ENCODE measurements around the gene RETN. TPM values are rescaled to one million over a fixed set of nuclear protein-coding genes. Genes with fewer than 3 reads are reported as not detected.

RETN gene
- total RNA-seq, 1 donor from 2014 or later: 1.7 TPM

DNA sequence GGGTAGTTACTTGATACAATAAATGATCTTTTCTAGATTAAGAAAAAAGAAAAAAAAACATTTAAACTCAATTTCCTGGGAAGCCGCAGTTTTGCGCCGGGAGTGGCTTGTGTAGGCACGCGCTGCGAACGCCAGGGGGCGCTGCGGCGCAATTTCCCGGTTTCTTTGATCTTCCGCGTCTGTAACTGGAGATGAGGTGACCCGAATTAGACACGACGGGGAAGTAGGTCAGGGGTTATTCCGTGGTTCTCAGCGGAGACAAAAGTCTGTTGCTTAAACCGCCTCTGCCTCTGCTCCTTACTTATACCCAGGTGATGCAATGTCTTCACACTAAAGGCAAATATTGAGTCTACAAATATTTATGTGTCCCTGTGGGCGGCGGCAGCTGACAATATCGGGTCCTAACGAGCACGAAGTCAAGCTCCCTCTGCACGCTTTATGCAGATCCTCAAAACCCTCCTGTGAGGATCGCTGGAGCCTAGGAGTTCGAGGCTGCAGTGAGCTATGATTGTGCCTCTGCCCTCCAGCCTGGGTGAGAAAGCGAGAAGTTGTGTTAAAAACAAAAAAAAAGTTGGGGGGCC lies 16.7 kb upstream of the RETN start:
- no peaks in the 10 kb centered on the region for H3K36me3 ChIP-seq (ENCODE audit: control insufficient read depth, insufficient read depth, low read length)
- peak; percentile 19 for DNase-seq (ENCODE audit: low read depth)
- H3K4me3 ChIP-seq (ENCODE audit: low read depth, low read length): no peak overlapping the region
- peak; percentile 95 for TF ChIP-seq CTCF (IDR thresholded peaks at IDR 0.05; ENCODE audit: insufficient read depth, low read length, poor library complexity, severe bottlenecking)
- peaks cover 5% of the 10 kb centered on the region for H3K27me3 ChIP-seq (ENCODE audit: control insufficient read depth, insufficient read depth, low read length)

GRCh38 chr19:7654401-7654800 lies 14.4 kb upstream of the RETN start:
- no peak for TF ChIP-seq CTCF (IDR thresholded peaks at IDR 0.05; ENCODE audit: insufficient read depth, low read length, poor library complexity, severe bottlenecking)
- Histone ChIP-seq H3K4me3 (ENCODE audit: low read depth, low read length) (no peak overlapping the region), H3K27me3 (ENCODE audit: control insufficient read depth, insufficient read depth, low read length) (peaks cover 8% of the 10 kb centered on the region), H3K36me3 (ENCODE audit: control insufficient read depth, insufficient read depth, low read length) (no peaks in the 10 kb centered on the region)
- no peak for DNase-seq (ENCODE audit: low read depth)

DNA sequence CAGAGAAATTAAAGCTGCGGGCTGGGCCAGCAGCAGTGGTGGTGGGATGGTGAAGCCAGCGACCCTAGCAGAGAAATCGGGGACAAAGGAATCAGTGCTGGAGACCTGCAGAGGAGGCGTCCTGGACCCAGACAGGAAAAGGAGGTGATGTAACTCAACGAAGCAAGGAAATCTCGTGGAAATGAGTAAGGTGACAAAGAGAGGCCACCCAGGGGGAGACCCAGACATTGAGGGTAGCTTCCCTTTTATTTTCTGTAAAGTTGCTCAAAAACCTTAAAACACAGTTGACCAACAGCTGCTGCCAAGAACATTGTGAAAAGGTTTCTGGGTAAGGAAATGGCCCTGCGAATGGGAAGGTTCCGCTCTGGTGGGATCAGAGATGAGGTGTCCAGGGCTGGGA lies 13.3 kb upstream of the RETN start:
- no peak overlapping the region for H3K4me3 ChIP-seq (ENCODE audit: low read depth, low read length)
- TF ChIP-seq CTCF (IDR thresholded peaks at IDR 0.05; ENCODE audit: insufficient read depth, low read length, poor library complexity, severe bottlenecking): no peak
- DNase-seq (ENCODE audit: low read depth): no peak
- H3K27me3 ChIP-seq (ENCODE audit: control insufficient read depth, insufficient read depth, low read length): peaks cover 8% of the 10 kb centered on the region
- no peaks in the 10 kb centered on the region for H3K36me3 ChIP-seq (ENCODE audit: control insufficient read depth, insufficient read depth, low read length)

- H3K27me3 ChIP-seq (ENCODE audit: control insufficient read depth, insufficient read depth, low read length): peaks cover 5% of the 10 kb centered on the region
- no peak for DNase-seq (ENCODE audit: low read depth)
- TF ChIP-seq CTCF (IDR thresholded peaks at IDR 0.05; ENCODE audit: insufficient read depth, low read length, poor library complexity, severe bottlenecking): no peak
- no peaks in the 10 kb centered on the region for H3K36me3 ChIP-seq (ENCODE audit: control insufficient read depth, insufficient read depth, low read length)
- H3K4me3 ChIP-seq (ENCODE audit: low read depth, low read length): no peak overlapping the region
These were observed 11.6 kb upstream of the RETN start for GRCh38 chr19:7657131-7657751.

DNA sequence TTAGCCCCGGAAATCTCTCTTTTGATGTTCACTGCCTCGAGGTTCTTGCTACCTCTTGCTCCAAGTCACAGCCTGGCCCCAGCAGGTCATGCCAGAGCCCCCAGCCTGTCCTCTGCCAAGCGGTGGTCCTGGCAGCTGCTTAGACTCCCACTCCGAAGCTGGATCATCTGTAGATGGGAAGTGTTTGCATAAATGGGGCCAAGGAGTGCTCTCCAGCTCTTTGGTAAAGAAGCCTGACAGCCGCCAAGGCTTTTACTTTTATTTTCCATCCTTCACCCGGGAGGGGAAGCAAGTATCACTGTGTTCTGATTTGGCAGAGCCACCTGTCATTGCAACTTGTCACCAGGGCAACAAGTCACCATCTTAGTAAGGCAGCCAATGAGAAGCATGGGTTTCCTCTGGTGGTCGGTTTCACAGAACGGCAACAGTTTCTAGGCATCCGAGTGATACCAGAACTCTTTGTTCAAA lies 10.6 kb upstream of the RETN start:
- no peaks in the 10 kb centered on the region for H3K36me3 ChIP-seq (ENCODE audit: control insufficient read depth, insufficient read depth, low read length)
- peaks cover 5% of the 10 kb centered on the region for H3K27me3 ChIP-seq (ENCODE audit: control insufficient read depth, insufficient read depth, low read length)
- DNase-seq (ENCODE audit: low read depth): no peak
- no peak overlapping the region for H3K4me3 ChIP-seq (ENCODE audit: low read depth, low read length)
- no peak for TF ChIP-seq CTCF (IDR thresholded peaks at IDR 0.05; ENCODE audit: insufficient read depth, low read length, poor library complexity, severe bottlenecking)

All from kidney epithelial cell (primary cell).